PC-9 (cell line): ENCODE measurements around the gene GALNT11. TPM values are rescaled to one million over a fixed set of nuclear protein-coding genes. Genes with fewer than 3 reads are reported as not detected.
"Not testable (repeated sequence)": the region's sequence is repeated elsewhere in the genome, so short reads cannot be mapped to it uniquely, and the experiment has no call there.

Source experiments
- BruUV-seq: library from RNA; stranded (reverse); fragments of 400-500 nt; replicated peaks from 2 replicates; lab custom pipeline; 2021; lab: Mats Ljungman, UMichigan
- CTCF ChIA-PET: fragments of 300-600 bp; sonication (Branson Sonifier 250); formaldehyde crosslinking; loops from one replicate; lab custom pipeline; 2022; ENCODE audit warnings: antibody characterized with exemption; lab: Charles Lee
- POLR2A ChIA-PET: fragments of 300-600 bp; sonication (Branson Sonifier 250); formaldehyde crosslinking; loops from one replicate; lab custom pipeline; 2022; ENCODE audit warnings: antibody characterized with exemption; ENCODE audit not compliant: unreplicated experiment; lab: Charles Lee
- DNase-seq, 2 experiments: peaks; one replicate each; pipeline versions ENCODE4 v3.0.0 to v3.0.0-alpha.2; 2015 to 2022; ENCODE audit warnings: mixed read lengths in 1 of 2
- H2AFZ ChIP-seq: fragments of 200-600 bp; sonication (generic); 2 replicates; pipeline ENCODE4 v1.8.1; 2017; ENCODE audit warnings: antibody characterized with exemption
- H3F3A ChIP-seq: fragments of 200-600 bp; sonication (generic); 2 replicates; pipeline ENCODE4 v1.8.1; 2017; ENCODE audit warnings: antibody characterized with exemption, mild to moderate bottlenecking, low read depth; ENCODE audit not compliant: insufficient read depth
- H3K27ac ChIP-seq: fragments of 200-600 bp; sonication (generic); 2 replicates; pipeline ENCODE4 v1.6.1; 2016; ENCODE audit warnings: mixed run types
- H3K27me3 ChIP-seq: fragments of 200-600 bp; sonication (generic); 2 replicates; pipeline ENCODE4 v1.6.1; 2016; ENCODE audit warnings: low read depth, mixed run types; ENCODE audit not compliant: insufficient read depth
- H3K36me3 ChIP-seq: fragments of 200-600 bp; sonication (generic); 2 replicates; pipeline ENCODE4 v1.6.1; 2016; ENCODE audit warnings: low read depth, mixed run types
- H3K4me1 ChIP-seq: fragments of 200-600 bp; sonication (generic); replicated peaks from 2 replicates; pipeline ENCODE4 v1.6.1; 2016; ENCODE audit warnings: mixed run types; ENCODE audit not compliant: insufficient read depth
- H3K4me2 ChIP-seq: fragments of 200-600 bp; sonication (generic); 2 replicates; pipeline ENCODE4 v1.6.1; 2017; ENCODE audit warnings: mixed run types
- H3K4me3 ChIP-seq: fragments of 200-600 bp; sonication (generic); 2 replicates; pipeline ENCODE4 v1.6.1; 2016; ENCODE audit warnings: mixed run types
- H3K79me2 ChIP-seq: fragments of 200-600 bp; sonication (generic); 2 replicates; pipeline ENCODE4 v1.6.1; 2017; ENCODE audit warnings: low read depth, mixed run types
- H3K9me2 ChIP-seq: fragments of 200-600 bp; sonication (generic); 2 replicates; pipeline ENCODE4 v1.8.1; 2017; ENCODE audit warnings: mild to moderate bottlenecking; ENCODE audit not compliant: insufficient read depth
- H3K9me3 ChIP-seq: fragments of 200-600 bp; sonication (generic); 2 replicates; pipeline ENCODE4 v1.8.1; 2016; ENCODE audit warnings: low read depth; ENCODE audit not compliant: insufficient read depth
- H4K20me1 ChIP-seq: fragments of 200-600 bp; sonication (generic); 2 replicates; pipeline ENCODE4 v1.8.1; 2017; ENCODE audit not compliant: insufficient read depth
- EZH2 ChIP-seq: fragments of 200-600 bp; sonication (generic); IDR thresholded peaks from 2 replicates; pipeline ENCODE4 v1.8.0; 2017; ENCODE audit warnings: antibody characterized with exemption, low read depth
- intact Hi-C: fragments of 100-400 bp; cut with micrococcal nuclease; formaldehyde crosslinking; loops from one replicate; pipeline ENCODE4 v1.10.0; 2022; ENCODE audit not compliant: unreplicated experiment
- total RNA-seq: library from RNA; stranded (reverse); gene quantifications from 2 replicates; pipeline ENCODE4 v1.2.3, GENCODE V29; 2021
- TF ChIP-seq, protein P1 (sequence below): fragments of 200-600 bp; sonication (generic); conservative IDR thresholded peaks from 2 replicates; pipeline ENCODE4 v1.6.1; 2017; ENCODE audit warnings: mixed run types, antibody characterized with exemption, mild to moderate bottlenecking, moderate library complexity

Gene GALNT11
- total RNA-seq, 1 experiment from 2014 or later, result 28.8 TPM

DNA sequence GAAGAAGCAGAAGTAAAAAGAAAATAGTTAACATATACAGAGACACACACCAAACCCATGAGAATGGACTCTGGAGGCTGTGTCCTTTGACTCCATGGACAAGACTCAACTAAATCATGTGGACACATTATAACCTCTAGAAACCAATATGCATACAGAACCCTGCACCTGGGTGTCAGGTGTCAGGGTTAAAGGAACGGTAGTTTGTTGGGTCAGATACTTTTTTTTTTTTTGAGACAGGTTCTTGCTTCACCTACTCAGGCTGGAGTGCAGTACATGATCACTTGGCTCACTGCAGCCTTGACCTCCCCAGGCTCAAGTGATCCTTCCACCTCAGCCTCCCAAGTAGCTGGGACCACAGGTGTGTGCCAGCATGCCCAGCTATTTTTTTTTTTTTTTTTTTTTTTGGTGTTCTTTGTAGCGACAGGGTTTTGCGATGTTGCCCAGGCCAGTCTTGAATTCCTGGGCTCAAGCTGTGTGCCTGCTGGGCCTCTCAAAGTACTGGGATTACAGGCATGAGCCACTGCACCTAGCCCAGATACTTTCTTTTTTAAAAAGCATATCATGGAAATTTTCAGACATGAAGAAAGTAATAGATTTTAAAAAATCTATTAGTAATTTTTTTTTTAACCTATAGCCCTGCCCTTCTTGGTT is 31.3 kb downstream of the GALNT11 start:
- no peaks in the 10 kb centered on the region for H3K4me1 ChIP-seq
- intact Hi-C loops, result no loop called here
- no peak for DNase-seq
- H3K79me2 ChIP-seq, result no peaks in the 10 kb centered on the region
- H3K27ac ChIP-seq, result no peak overlapping the region
- H3K9me2 ChIP-seq, result peaks cover 1% of the 10 kb centered on the region; the same call in 1 of the 2 replicates
- H3K4me3 ChIP-seq, result no peak overlapping the region
- no peaks in the 10 kb centered on the region; the same call in 1 of the 2 replicates for H3K9me3 ChIP-seq
- H2AFZ ChIP-seq, result no peak overlapping the region
- no TSS peak for BruUV-seq
- H3K27me3 ChIP-seq, result no peaks in the 10 kb centered on the region
- POLR2A ChIA-PET, result no interaction called here
- no peaks in the 10 kb centered on the region for H3K36me3 ChIP-seq
- TF ChIP-seq, protein P1, sequence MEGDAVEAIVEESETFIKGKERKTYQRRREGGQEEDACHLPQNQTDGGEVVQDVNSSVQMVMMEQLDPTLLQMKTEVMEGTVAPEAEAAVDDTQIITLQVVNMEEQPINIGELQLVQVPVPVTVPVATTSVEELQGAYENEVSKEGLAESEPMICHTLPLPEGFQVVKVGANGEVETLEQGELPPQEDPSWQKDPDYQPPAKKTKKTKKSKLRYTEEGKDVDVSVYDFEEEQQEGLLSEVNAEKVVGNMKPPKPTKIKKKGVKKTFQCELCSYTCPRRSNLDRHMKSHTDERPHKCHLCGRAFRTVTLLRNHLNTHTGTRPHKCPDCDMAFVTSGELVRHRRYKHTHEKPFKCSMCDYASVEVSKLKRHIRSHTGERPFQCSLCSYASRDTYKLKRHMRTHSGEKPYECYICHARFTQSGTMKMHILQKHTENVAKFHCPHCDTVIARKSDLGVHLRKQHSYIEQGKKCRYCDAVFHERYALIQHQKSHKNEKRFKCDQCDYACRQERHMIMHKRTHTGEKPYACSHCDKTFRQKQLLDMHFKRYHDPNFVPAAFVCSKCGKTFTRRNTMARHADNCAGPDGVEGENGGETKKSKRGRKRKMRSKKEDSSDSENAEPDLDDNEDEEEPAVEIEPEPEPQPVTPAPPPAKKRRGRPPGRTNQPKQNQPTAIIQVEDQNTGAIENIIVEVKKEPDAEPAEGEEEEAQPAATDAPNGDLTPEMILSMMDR, result no peak
- no peak overlapping the region for H3K4me2 ChIP-seq
- H4K20me1 ChIP-seq, result peaks cover 9% of the 10 kb centered on the region; the same call in 1 of the 2 replicates
- CTCF ChIA-PET, result interaction anchor here (0.7 kb wide), 1 partner anchor 43 kb away, joined by 4 read pairs; no protein-coding TSS in a partner anchor
- no peaks in the 10 kb centered on the region for H3F3A ChIP-seq

DNA sequence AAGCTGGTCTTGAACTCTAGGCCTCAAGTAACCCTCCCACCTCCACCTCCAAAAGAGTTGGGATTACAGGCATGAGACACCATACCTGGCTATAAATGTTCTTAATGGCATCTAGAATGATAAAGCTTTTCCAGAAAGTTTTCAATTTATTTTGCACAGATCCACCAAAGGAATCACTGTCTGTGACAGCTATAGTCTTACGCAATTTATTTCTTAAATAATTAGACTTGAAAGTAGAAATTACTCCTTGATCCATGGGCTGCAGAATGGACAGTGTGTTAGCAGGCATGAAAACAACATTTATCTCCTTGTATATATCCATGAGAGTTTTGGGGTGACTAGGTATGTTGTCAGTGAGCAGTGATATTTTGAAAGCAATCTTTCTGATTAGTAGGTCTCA is 33.8 kb downstream of the GALNT11 start:
- H3K9me2 ChIP-seq, result no peaks in the 10 kb centered on the region
- no peaks in the 10 kb centered on the region for H3K36me3 ChIP-seq
- no peak for TF ChIP-seq EZH2
- TF ChIP-seq, protein P1, result no peak
- POLR2A ChIA-PET, result interaction anchor here (0.6 kb wide), 1 partner anchor 1007 kb away, joined by 4 read pairs; no protein-coding TSS in a partner anchor
- no TSS peak for BruUV-seq
- H3K79me2 ChIP-seq, result no peaks in the 10 kb centered on the region
- H3K27ac ChIP-seq, result no peak overlapping the region
- H3F3A ChIP-seq, result no peaks in the 10 kb centered on the region
- H3K9me3 ChIP-seq, result no peaks in the 10 kb centered on the region; the same call in 1 of the 2 replicates
- H4K20me1 ChIP-seq, result peaks cover 9% of the 10 kb centered on the region; the same call in 1 of the 2 replicates
- H3K4me1 ChIP-seq, result no peaks in the 10 kb centered on the region
- DNase-seq, result no peak
- no peak overlapping the region for H3K4me3 ChIP-seq
- intact Hi-C loops, result no loop called here
- CTCF ChIA-PET, result no interaction called here
- no peak overlapping the region for H3K4me2 ChIP-seq
- H3K27me3 ChIP-seq, result no peaks in the 10 kb centered on the region
- H2AFZ ChIP-seq, result no peak overlapping the region

DNA sequence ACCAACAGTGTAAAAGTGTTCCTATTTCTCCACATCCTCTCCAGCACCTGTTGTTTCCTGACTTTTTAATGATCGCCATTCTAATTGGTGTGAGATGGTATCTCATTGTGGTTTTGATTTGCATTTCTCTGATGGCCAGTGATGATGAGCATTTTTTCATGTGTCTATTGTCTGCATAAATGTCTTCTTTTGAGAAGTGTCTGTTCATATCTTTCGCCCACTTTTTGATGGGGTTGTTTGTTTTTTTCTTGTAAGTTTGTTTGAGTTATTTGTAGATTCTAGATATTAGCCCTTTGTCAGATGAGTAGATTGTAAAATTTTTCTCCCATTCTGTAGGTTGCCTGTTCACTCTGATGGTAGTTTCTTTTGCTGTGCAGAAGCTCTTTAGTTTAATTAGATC is 35.6 kb downstream of the GALNT11 start:
- H3K4me3 ChIP-seq, CTCF ChIA-PET, H3K4me2 ChIP-seq, DNase-seq, H3F3A ChIP-seq, H3K9me2 ChIP-seq, H3K9me3 ChIP-seq, H3K79me2 ChIP-seq, intact Hi-C loops, H3K27me3 ChIP-seq, H3K36me3 ChIP-seq, BruUV-seq, H2AFZ ChIP-seq, POLR2A ChIA-PET, H3K27ac ChIP-seq, H4K20me1 ChIP-seq, H3K4me1 ChIP-seq: not testable (repeated sequence)

DNA sequence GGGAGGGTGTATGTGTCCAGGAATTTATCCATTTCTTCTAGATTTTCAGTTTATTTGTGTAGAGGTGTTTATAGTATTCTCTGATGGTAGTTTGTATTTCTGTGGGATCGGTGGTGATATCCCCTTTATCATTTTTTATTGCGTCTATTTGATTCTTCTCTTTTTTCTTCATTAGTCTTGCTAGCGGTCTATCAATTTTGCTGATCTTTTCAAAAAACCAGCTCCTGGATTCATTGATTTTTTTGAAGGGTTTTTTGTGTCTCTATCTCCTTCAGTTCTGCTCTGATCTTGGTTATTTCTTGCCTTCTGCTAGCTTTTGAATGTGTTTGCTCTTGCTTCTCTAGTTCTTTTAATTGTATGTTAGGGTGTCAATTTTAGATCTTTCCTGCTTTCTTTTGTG is 37.7 kb downstream of the GALNT11 start:
- intact Hi-C loops, H3K9me2 ChIP-seq, H3K27ac ChIP-seq, H3K4me1 ChIP-seq, H3K4me3 ChIP-seq, DNase-seq, POLR2A ChIA-PET, CTCF ChIA-PET, H3K9me3 ChIP-seq, H3K4me2 ChIP-seq, H3F3A ChIP-seq, H3K36me3 ChIP-seq, H3K27me3 ChIP-seq, BruUV-seq, H2AFZ ChIP-seq, H3K79me2 ChIP-seq, H4K20me1 ChIP-seq: not testable (repeated sequence)

DNA sequence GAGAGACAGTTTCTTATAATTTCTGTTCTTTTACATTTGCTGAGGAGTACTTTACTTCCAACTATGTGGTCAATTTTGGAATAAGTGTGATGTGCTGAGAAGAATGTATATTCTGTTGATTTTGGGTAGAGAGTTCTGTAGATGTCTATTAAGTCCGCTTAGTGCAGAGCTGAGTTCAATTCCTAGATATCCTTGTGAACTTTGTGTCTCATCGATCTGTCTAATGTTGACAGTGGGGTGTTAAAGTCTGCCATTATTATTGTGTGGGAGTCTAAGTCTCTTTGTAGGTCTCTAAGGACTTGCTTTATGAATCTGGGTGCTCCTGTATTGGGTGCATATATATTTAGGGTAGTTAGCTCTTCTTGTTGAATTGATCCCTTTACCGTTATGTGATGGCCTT is 38.3 kb downstream of the GALNT11 start:
- H3K36me3 ChIP-seq, H3K9me3 ChIP-seq, H3K9me2 ChIP-seq, H2AFZ ChIP-seq, CTCF ChIA-PET, DNase-seq, BruUV-seq, H3K27ac ChIP-seq, H3K27me3 ChIP-seq, H3K79me2 ChIP-seq, H3K4me1 ChIP-seq, intact Hi-C loops, H3F3A ChIP-seq, H3K4me3 ChIP-seq, POLR2A ChIA-PET, H4K20me1 ChIP-seq, H3K4me2 ChIP-seq: not testable (repeated sequence)

DNA sequence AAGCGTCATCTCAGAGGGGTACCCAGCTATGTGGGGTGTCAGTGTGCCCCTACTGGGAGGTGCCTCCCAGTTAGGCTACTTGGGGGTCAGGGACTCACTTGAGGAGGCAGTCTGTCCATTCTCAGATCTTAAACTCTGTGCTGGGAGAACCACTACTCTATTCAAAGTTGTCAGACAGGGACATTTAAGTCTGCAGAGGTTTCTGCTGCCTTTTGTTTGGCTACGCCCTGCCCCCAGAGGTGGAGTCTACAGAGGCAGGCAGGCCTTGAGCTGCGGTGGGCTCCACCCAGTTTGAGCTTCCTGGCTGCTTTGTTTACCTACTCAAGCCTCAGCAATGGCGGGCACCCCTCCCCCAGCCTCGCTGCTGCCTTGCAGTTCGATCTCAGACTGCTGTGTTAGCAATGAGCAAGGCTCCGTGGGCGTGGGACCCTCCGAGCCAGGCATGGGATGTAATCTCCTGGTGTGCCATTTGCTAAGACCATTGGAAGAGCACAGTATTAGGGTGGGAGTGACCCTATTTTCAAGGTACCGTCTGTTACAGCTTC is 40.4 kb downstream of the GALNT11 start:
- H4K20me1 ChIP-seq, H3K27ac ChIP-seq, H3K79me2 ChIP-seq, H3K4me3 ChIP-seq, BruUV-seq, H3F3A ChIP-seq, H3K27me3 ChIP-seq, H2AFZ ChIP-seq, POLR2A ChIA-PET, CTCF ChIA-PET, DNase-seq, H3K36me3 ChIP-seq, H3K9me3 ChIP-seq, intact Hi-C loops, H3K4me1 ChIP-seq, H3K4me2 ChIP-seq, H3K9me2 ChIP-seq: not testable (repeated sequence)
